Liver (tissue), 9 donors: ENCODE measurements around the gene KAZN. TPM values are rescaled to one million over a fixed set of nuclear protein-coding genes. Genes with fewer than 3 reads are reported as not detected.

Source experiments
- DNase-seq: peaks from one replicate; pipeline ENCODE4 v3.0.0-alpha.2; 2017; ENCODE audit warnings: low spot score
- H3K27ac ChIP-seq, 2 donors: one replicate each; pipeline ENCODE4 v1.7.0; 2013; ENCODE audit warnings: inconsistent platforms in 2 of 2, low read length in 2 of 2, control low read depth in 1 of 2, low read depth in 1 of 2, mild to moderate bottlenecking in 1 of 2
- H3K27me3 ChIP-seq, 4 donors: one replicate each; pipeline versions ENCODE4 v1.6.1 to v1.7.0; 2013; ENCODE audit warnings: low read length in 3 of 4, inconsistent platforms in 1 of 4, mild to moderate bottlenecking in 1 of 4, moderate library complexity in 1 of 4; ENCODE audit not compliant: control insufficient read depth in 4 of 4, insufficient read depth in 4 of 4
- H3K36me3 ChIP-seq, 4 donors: one replicate each; pipeline versions ENCODE4 v1.6.1 to v1.7.0; 2013; ENCODE audit warnings: low read length in 3 of 4, mild to moderate bottlenecking in 3 of 4, low read depth in 1 of 4, moderate library complexity in 1 of 4; ENCODE audit not compliant: control insufficient read depth in 4 of 4, insufficient read depth in 3 of 4
- H3K4me1 ChIP-seq, 4 donors: one replicate each; pipeline versions ENCODE4 v1.6.1 to v1.7.0; 2013; ENCODE audit warnings: low read length in 3 of 4, mild to moderate bottlenecking in 3 of 4, moderate library complexity in 1 of 4; ENCODE audit not compliant: control insufficient read depth in 4 of 4, insufficient read depth in 4 of 4
- H3K4me3 ChIP-seq, 3 donors: one replicate each; pipeline versions ENCODE4 v1.6.1 to v1.7.0; 2013; ENCODE audit warnings: low read length in 3 of 3, control low read depth in 1 of 3, low read depth in 1 of 3, mild to moderate bottlenecking in 1 of 3
- H3K9ac ChIP-seq, 2 donors: one replicate each; pipeline ENCODE4 v1.7.0; 2013; ENCODE audit warnings: low read length in 2 of 2, mild to moderate bottlenecking in 2 of 2, moderate library complexity in 2 of 2, control low read depth in 1 of 2, low read depth in 1 of 2
- H3K9me3 ChIP-seq, 4 donors: one replicate each; pipeline versions ENCODE4 v1.6.1 to v1.7.0; 2013; ENCODE audit warnings: low read length in 3 of 4; ENCODE audit not compliant: control insufficient read depth in 4 of 4
- EGR1 ChIP-seq, 2 donors: IDR thresholded peaks; 2 replicates each; pipeline ENCODE4 v1.6.1; 2016 to 2018; ENCODE audit warnings: antibody characterized with exemption in 2 of 2, low read depth in 2 of 2
- FOXA1 ChIP-seq: IDR thresholded peaks from 2 replicates; pipeline ENCODE4 v1.6.1; 2016; ENCODE audit warnings: antibody characterized with exemption
- FOXA2 ChIP-seq: IDR thresholded peaks from 2 replicates; pipeline ENCODE4 v1.6.1; 2016; ENCODE audit warnings: antibody characterized with exemption
- GABPA ChIP-seq, 2 donors: IDR thresholded peaks in 1 of 2; conservative IDR thresholded peaks in 1 of 2; 2 replicates each; pipeline ENCODE4 v1.6.1; 2016; ENCODE audit warnings: antibody characterized with exemption in 2 of 2, mild to moderate bottlenecking in 1 of 2, moderate library complexity in 1 of 2
- HNF4A ChIP-seq, 2 donors: conservative IDR thresholded peaks; 2 replicates each; pipeline ENCODE4 v1.6.1; 2016; ENCODE audit warnings: antibody characterized with exemption in 2 of 2, mild to moderate bottlenecking in 2 of 2
- HNF4G ChIP-seq: IDR thresholded peaks from 2 replicates; pipeline ENCODE4 v1.6.1; 2016; ENCODE audit warnings: antibody characterized with exemption
- JUND ChIP-seq, 2 donors: IDR thresholded peaks; 2 replicates each; pipeline ENCODE4 v1.6.1; 2016; ENCODE audit warnings: antibody characterized with exemption in 2 of 2
- NR2F2 ChIP-seq: IDR thresholded peaks from 2 replicates; pipeline ENCODE4 v1.6.1; 2016; ENCODE audit warnings: antibody characterized with exemption
- RAD21 ChIP-seq, 2 donors: IDR thresholded peaks; 2 replicates each; pipeline ENCODE4 v1.6.1; 2016; ENCODE audit warnings: antibody characterized with exemption in 2 of 2, mild to moderate bottlenecking in 2 of 2
- TAF1 ChIP-seq: conservative IDR thresholded peaks from 2 replicates; pipeline ENCODE4 v1.6.1; 2016; ENCODE audit warnings: antibody characterized with exemption, mild to moderate bottlenecking
- YY1 ChIP-seq: IDR thresholded peaks from 2 replicates; pipeline ENCODE4 v1.6.1; 2016; ENCODE audit warnings: antibody characterized with exemption, mild to moderate bottlenecking
- WGBS: extraction: QIAGEN DNeasy Blood & Tissue Kit; methylation state at CpG from one replicate; pipeline ENCODE4 v1.1.7; 2013; 5-methylcytosine and 5-hydroxymethylcytosine counted together
- polyA plus RNA-seq, 2 donors: library from polyadenylated mRNA; stranded (reverse) in 1 of 2; unstranded in 1 of 2; fragments of 200-250 nt in 1 of 2; fragments of >200 nt in 1 of 2; fragmentation: Nextera tagmentation in 1 of 2; extraction: Ambion mirVana in 1 of 2; gene quantifications; one replicate each; pipeline versions ENCODE4 v1.2.1 to v1.2.3, GENCODE V29; 2013 to 2015
- total RNA-seq, 2 donors: library from RNA; depleted of rRNA; stranded (reverse); fragments of >200 nt; gene quantifications; one replicate each; pipeline ENCODE4 v1.2.3, GENCODE V29; 2014
- TF ChIP-seq, protein P1 (sequence below): IDR thresholded peaks from 2 replicates; pipeline ENCODE4 v1.6.1; 2016; ENCODE audit warnings: antibody characterized with exemption
- TF ChIP-seq, protein P2 (sequence below): fragments of 150-350 bp; IDR thresholded peaks from 2 replicates; pipeline ENCODE4 v1.5.1; 2017; ENCODE audit warnings: improper control_type of control experiment, low read depth, low read length; ENCODE audit not compliant: missing input control
- TF ChIP-seq, protein P3 (sequence below): IDR thresholded peaks from 2 replicates; pipeline ENCODE4 v1.6.1; 2016; ENCODE audit warnings: antibody characterized with exemption
- TF ChIP-seq, protein P4 (sequence below): IDR thresholded peaks from 2 replicates; pipeline ENCODE4 v1.6.1; 2016; ENCODE audit warnings: antibody characterized with exemption
- TF ChIP-seq, protein P5 (sequence below): IDR thresholded peaks from 2 replicates; pipeline ENCODE4 v1.6.1; 2016; ENCODE audit warnings: antibody characterized with exemption, mild to moderate bottlenecking
- donor health status: healthy.
- donor health status: healthy.
- donor health status: healthy.
- donor health status: healthy.
- donor health status: healthy.

KAZN gene
- total and polyA plus RNA-seq, 4 donors, result 1.9 to 6.9 (median 2.4) TPM

DNA sequence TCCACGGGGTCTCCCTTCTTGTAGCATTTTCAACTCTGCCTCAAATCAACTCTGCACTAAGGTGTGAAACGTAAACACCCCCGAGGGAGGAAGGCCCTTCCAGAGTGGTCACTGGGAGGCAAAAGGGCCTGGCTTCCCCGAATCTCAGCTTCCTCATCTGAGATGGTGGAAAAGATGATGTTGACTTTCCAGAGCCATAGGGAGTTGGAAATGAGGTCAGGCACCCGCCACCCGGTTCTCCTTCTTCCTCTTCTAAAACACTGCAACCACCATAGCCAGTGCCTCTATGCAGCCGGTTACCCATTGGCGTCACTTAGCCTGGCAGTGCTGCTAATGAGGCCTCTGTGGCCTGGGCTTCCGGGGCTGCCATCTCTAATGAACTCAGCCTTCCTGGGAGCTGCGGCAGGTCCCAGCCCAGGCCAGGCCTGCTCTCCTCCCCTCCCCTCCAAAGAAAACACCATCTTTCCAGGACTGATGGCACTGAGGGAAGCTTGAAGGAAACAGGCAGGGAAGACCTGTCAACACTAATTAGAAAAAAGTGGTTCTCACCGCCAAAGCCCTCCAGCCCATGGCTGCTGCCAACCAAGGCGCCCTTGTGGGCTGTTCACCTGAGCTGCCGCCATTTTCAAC is 175.0 kb downstream of the KAZN start:
- no peaks in the 10 kb centered on the region for H3K4me1 ChIP-seq
- DNase-seq, result no peak
- no peak overlapping the region for H3K9ac ChIP-seq
- no peak overlapping the region for H3K27ac ChIP-seq
- no peaks in the 10 kb centered on the region for H3K9me3 ChIP-seq
- WGBS, result 90% methylated on average over 13 of the region's 13 CpGs
- H3K27me3 ChIP-seq, result no peaks in the 10 kb centered on the region
- TF ChIP-seq TAF1, result no peak
- no peak for TF ChIP-seq YY1
- TF ChIP-seq HNF4A (conservative IDR thresholded peaks at IDR 0.05), result no peak
- TF ChIP-seq, protein P1, sequence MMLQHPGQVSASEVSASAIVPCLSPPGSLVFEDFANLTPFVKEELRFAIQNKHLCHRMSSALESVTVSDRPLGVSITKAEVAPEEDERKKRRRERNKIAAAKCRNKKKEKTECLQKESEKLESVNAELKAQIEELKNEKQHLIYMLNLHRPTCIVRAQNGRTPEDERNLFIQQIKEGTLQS, result no peak
- no peak for TF ChIP-seq GABPA (IDR thresholded peaks at IDR 0.05 in 1 of 2, conservative IDR thresholded peaks at IDR 0.05 in 1 of 2)
- TF ChIP-seq FOXA2, result no peak
- no peak overlapping the region for H3K4me3 ChIP-seq
- no peaks in the 10 kb centered on the region for H3K36me3 ChIP-seq

DNA sequence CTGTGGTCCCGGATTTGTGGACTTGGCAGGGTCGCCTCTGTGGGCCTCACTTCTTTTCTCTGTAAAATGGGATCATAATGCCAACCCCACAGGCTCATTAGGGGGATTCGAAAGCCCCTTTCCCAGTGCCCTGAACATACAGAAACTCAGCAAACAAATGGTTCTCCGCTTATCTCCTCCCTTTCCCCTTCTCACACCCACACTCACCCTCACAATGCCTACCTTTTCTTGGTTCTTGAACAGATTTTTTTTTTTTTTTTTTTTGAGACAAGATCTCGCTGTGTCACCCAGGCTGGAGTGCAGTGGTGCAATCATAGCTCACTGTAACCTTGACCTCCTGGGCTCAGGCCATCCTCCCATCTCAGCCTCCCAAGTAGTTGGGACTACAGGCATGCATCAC is 175.7 kb downstream of the KAZN start:
- Histone ChIP-seq H3K27me3 (no peaks in the 10 kb centered on the region), H3K4me3 (no peak overlapping the region), H3K27ac (no peak overlapping the region), H3K4me1 (no peaks in the 10 kb centered on the region), H3K9ac (no peak overlapping the region), H3K36me3 (no peaks in the 10 kb centered on the region), H3K9me3 (no peaks in the 10 kb centered on the region)
- 90% methylated on average over 5 of the region's 5 CpGs for WGBS
- no peak for DNase-seq
- TF ChIP-seq, protein P2, sequence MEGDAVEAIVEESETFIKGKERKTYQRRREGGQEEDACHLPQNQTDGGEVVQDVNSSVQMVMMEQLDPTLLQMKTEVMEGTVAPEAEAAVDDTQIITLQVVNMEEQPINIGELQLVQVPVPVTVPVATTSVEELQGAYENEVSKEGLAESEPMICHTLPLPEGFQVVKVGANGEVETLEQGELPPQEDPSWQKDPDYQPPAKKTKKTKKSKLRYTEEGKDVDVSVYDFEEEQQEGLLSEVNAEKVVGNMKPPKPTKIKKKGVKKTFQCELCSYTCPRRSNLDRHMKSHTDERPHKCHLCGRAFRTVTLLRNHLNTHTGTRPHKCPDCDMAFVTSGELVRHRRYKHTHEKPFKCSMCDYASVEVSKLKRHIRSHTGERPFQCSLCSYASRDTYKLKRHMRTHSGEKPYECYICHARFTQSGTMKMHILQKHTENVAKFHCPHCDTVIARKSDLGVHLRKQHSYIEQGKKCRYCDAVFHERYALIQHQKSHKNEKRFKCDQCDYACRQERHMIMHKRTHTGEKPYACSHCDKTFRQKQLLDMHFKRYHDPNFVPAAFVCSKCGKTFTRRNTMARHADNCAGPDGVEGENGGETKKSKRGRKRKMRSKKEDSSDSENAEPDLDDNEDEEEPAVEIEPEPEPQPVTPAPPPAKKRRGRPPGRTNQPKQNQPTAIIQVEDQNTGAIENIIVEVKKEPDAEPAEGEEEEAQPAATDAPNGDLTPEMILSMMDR, result no peak
- TF ChIP-seq, protein P3, sequence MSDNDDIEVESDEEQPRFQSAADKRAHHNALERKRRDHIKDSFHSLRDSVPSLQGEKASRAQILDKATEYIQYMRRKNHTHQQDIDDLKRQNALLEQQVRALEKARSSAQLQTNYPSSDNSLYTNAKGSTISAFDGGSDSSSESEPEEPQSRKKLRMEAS, result no peak
- TF ChIP-seq TAF1, result no peak
- TF ChIP-seq FOXA1, result no peak

DNA sequence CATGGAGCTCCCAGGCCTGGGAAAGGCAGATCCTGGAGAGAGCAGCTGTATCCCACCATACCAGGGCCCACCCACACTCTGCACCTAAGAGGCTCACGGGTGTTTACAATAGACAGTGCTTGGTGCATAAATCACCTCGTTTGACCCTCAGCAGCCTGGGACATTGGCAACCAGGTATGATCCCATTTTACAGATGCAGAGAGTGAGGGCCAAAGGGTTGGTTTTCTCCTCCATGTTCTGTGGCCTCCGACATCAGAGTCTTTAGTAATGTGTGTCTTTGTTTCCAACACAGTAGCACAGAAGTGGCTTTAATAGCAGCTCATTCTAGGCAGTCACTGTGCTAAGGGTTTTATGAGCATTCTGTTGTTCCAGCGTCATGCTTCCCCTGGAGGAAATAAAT is 176.5 kb downstream of the KAZN start:
- H3K9me3 ChIP-seq, result no peaks in the 10 kb centered on the region
- WGBS, result 82% methylated on average over 4 of the region's 4 CpGs
- no peak for DNase-seq
- TF ChIP-seq JUND (IDR thresholded peaks at IDR 0.05) (no peak), TAF1 (no peak), FOXA2 (no peak), NR2F2 (no peak), EGR1 (IDR thresholded peaks at IDR 0.05; ENCODE audit: low read depth in 2 of 2) (no peak), FOXA1 (no peak), RAD21 (IDR thresholded peaks at IDR 0.05) (no peak), HNF4A (conservative IDR thresholded peaks at IDR 0.05) (no peak), YY1 (no peak), HNF4G (no peak)
- TF ChIP-seq, protein P4, sequence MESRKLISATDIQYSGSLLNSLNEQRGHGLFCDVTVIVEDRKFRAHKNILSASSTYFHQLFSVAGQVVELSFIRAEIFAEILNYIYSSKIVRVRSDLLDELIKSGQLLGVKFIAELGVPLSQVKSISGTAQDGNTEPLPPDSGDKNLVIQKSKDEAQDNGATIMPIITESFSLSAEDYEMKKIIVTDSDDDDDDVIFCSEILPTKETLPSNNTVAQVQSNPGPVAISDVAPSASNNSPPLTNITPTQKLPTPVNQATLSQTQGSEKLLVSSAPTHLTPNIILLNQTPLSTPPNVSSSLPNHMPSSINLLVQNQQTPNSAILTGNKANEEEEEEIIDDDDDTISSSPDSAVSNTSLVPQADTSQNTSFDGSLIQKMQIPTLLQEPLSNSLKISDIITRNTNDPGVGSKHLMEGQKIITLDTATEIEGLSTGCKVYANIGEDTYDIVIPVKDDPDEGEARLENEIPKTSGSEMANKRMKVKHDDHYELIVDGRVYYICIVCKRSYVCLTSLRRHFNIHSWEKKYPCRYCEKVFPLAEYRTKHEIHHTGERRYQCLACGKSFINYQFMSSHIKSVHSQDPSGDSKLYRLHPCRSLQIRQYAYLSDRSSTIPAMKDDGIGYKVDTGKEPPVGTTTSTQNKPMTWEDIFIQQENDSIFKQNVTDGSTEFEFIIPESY, result no peak
- TF ChIP-seq, protein P5, sequence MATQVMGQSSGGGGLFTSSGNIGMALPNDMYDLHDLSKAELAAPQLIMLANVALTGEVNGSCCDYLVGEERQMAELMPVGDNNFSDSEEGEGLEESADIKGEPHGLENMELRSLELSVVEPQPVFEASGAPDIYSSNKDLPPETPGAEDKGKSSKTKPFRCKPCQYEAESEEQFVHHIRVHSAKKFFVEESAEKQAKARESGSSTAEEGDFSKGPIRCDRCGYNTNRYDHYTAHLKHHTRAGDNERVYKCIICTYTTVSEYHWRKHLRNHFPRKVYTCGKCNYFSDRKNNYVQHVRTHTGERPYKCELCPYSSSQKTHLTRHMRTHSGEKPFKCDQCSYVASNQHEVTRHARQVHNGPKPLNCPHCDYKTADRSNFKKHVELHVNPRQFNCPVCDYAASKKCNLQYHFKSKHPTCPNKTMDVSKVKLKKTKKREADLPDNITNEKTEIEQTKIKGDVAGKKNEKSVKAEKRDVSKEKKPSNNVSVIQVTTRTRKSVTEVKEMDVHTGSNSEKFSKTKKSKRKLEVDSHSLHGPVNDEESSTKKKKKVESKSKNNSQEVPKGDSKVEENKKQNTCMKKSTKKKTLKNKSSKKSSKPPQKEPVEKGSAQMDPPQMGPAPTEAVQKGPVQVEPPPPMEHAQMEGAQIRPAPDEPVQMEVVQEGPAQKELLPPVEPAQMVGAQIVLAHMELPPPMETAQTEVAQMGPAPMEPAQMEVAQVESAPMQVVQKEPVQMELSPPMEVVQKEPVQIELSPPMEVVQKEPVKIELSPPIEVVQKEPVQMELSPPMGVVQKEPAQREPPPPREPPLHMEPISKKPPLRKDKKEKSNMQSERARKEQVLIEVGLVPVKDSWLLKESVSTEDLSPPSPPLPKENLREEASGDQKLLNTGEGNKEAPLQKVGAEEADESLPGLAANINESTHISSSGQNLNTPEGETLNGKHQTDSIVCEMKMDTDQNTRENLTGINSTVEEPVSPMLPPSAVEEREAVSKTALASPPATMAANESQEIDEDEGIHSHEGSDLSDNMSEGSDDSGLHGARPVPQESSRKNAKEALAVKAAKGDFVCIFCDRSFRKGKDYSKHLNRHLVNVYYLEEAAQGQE, result no peak
- TF ChIP-seq, protein P3, result no peak
- TF ChIP-seq, protein P1, result no peak
- TF ChIP-seq, protein P2, result no peak

More for the DNA sequence above, 176.5 kb downstream of the KAZN start:
- H3K27me3 ChIP-seq, result no peaks in the 10 kb centered on the region
- no peak overlapping the region for H3K4me3 ChIP-seq
- no peak overlapping the region for H3K9ac ChIP-seq
- H3K4me1 ChIP-seq, result no peaks in the 10 kb centered on the region
- H3K27ac ChIP-seq, result no peak overlapping the region
- H3K36me3 ChIP-seq, result no peaks in the 10 kb centered on the region
